ENCODE measurements around the gene SEMA3D.

DNA sequence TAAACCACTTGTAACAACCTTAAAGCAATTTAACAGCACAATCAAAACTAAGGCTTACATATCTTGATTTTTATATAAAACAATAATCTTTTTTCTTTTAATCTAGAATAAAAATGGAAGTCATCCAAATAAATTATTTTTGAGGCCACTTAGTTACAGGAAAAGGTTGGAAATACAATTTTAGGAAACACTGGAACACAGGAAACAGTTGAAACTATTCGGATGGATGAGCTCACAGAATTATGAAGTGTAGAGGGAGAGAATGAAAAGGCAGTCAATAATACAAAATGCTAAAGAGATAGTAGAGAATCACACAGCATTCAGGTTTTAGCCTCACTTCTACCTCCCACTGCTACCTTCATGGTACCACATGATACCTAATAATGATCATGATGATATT, 124.2 kb downstream of the SEMA3D start:
- TF ChIP-seq, protein P1, sequence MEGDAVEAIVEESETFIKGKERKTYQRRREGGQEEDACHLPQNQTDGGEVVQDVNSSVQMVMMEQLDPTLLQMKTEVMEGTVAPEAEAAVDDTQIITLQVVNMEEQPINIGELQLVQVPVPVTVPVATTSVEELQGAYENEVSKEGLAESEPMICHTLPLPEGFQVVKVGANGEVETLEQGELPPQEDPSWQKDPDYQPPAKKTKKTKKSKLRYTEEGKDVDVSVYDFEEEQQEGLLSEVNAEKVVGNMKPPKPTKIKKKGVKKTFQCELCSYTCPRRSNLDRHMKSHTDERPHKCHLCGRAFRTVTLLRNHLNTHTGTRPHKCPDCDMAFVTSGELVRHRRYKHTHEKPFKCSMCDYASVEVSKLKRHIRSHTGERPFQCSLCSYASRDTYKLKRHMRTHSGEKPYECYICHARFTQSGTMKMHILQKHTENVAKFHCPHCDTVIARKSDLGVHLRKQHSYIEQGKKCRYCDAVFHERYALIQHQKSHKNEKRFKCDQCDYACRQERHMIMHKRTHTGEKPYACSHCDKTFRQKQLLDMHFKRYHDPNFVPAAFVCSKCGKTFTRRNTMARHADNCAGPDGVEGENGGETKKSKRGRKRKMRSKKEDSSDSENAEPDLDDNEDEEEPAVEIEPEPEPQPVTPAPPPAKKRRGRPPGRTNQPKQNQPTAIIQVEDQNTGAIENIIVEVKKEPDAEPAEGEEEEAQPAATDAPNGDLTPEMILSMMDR (IDR thresholded peaks at IDR 0.05): no peak
- TF ChIP-seq POLR2A (IDR thresholded peaks at IDR 0.05) (no peak), EP300 (IDR thresholded peaks at IDR 0.05) (no peak)

All from tibial nerve (tissue), 4 donors.